ENCODE results near the gene ALG3.

ALG3 gene

DNA sequence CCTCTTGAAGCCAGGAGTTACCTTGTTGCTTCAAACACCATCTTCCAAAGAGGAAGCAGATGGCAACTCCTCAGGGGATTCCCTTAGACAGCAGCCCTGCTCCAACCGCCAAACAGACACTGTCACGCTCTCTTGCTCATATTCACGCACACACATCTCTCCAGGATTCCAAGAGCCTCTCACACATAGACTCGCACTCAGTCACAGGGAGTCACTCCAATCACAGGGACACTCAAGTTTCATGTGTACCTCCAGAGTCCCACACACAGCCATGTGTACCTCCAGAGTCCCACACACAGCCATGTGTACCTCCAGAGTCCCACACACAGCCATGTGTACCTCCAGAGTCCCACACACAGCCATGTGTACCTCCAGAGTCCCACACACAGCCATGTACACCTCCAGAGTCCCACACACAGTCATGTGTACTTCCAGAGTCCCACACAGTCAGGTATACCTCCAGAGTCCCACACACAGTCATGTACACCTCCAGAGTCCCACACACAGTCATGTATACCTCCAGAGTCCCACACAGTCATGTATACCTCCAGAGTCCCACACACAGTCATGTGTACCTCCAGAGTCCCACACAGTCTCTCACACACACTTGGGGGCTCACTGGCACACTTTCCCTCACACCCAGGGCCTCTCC is 13.3 kb downstream of the ALG3 start:
- no peak for DNase-seq (ENCODE audit: low read depth)

- no peak for DNase-seq (ENCODE audit: low read depth)
Observed at GRCh38 chr3:184234671-184235380, 13.9 kb downstream of the ALG3 start.

GRCh38 chr3:184234224-184234623 is 14.5 kb downstream of the ALG3 start:
- peak; percentile 61 for DNase-seq (ENCODE audit: low read depth)

- DNase-seq (ENCODE audit: low read depth): no peak
Observed at GRCh38 chr3:184233127-184233843, 15.5 kb downstream of the ALG3 start.

- no peak for DNase-seq (ENCODE audit: low read depth)
Observed at GRCh38 chr3:184231671-184232070, 17.1 kb downstream of the ALG3 start.

- DNase-seq (ENCODE audit: low read depth): no peak
Observed at GRCh38 chr3:184230603-184231528, 17.9 kb downstream of the ALG3 start.

DNA sequence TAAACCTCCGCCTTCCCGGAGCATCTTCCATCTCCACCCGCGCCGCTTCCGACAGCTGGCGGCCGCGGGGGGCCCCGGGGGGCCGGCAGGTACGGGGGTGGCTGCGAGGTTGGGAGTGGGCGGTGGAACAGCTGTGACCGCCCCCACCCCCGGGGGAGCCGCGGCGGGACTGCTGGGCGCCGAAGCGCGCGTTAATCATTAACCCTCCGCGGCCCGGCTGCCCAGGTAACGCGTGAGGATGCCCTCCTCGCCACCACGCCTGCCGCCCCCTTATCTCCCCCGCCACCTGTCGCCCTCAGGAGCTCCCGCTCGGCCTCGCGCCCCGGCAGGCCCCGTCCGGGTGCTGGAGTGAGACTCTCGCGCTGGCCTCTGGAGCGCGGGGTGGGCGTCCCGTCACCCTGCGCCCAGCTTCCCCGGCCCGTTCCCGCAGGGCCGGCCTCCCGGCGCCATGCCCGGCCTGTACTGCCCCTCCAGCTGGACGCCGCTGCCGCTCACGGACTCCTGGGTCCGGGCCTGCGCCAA is 18.6 kb downstream of the ALG3 start:
- DNase-seq (ENCODE audit: low read depth): no peak

DNA sequence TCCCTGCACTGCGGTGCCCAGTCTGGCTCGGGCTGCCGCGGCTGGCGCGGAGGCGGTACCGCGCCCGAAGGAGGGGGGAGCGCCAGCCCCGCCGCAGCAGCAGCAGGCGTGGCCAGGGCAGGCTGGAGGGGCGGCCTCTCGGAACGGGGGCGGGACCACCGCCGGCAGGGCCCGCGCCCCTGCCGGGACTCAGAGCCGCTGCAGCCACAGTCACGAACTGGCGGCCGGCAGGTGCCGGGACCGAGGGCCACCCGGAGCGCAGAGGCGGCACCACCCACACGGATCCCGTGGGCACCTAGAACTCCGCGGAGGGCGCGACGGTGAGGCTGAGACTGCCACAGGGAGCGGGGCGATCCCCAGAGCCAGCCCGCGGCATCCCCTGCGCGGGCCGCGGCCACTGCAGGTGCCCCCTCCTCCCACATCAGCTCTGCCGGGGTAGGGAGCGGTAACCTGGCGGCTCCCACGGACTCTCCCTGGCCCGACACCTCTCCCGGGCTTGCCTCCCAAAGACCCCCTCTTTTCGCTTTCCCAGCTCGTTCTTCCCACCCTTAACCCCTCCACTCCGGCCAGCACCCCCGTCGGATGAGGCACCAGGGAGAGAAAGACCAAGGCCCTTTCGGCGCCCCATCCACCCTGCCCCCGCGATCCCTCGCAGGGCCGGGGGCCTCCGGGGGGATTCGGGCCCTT is 19.2 kb downstream of the ALG3 start, which contains the start of gene VWA5B2:
Gene VWA5B2, plus strand, starts transcription at position 192 of the 687 bp plus-strand sequence. CDS start 944 bp downstream, outside the sequence.
- no peak for DNase-seq (ENCODE audit: low read depth)

GRCh38 chr3:184228376-184229137 is 20.2 kb downstream of the ALG3 start:
- no peak for DNase-seq (ENCODE audit: low read depth)

GRCh38 chr3:184227481-184227935 is 21.3 kb downstream of the ALG3 start:
- no peak for DNase-seq (ENCODE audit: low read depth)

DNA sequence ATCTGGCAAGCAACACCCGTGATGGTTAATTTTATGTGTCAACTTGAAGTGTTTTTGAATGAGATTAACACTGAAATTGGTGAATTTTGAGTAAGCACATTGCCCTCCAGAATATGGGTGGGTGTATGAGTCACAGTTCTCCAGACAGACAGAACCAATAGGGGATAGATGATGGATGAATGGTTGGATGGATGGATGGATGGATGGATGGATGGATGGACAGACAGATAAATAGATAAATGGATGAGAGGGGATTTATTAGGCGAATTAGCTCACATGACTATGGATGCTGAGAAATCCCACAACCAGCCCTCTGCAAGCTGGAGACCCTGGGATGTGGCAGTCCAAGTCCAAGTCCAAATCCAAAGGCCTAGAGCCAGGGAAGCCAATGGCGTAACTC is 24.8 kb downstream of the ALG3 start:
- DNase-seq (ENCODE audit: low read depth): no peak

GRCh38 chr3:184222521-184222920 is 26.2 kb downstream of the ALG3 start:
- DNase-seq (ENCODE audit: low read depth): no peak

DNA sequence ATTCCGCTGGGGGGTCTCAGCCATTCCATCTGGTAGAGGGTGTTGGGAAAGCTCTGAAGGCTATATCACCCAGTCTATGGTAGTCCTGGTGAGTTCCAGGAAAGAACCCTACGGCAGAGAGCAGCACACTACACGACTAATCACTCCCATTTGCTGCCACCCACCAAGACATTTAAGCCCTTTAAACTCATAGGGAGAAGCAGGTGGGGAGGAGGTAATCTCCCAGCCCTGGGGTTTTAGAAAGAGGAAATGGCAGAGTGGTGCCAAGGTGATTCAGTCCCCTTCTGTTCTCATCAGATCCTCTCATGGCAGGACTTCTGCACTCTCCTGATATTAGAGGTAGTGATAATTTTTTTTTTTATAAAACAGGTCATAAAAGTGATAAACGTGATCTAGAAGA is 29.9 kb downstream of the ALG3 start:
- no peak for DNase-seq (ENCODE audit: low read depth)

GRCh38 chr3:184211718-184212117 is 37.0 kb downstream of the ALG3 start:
- DNase-seq (ENCODE audit: low read depth): no peak

DNA sequence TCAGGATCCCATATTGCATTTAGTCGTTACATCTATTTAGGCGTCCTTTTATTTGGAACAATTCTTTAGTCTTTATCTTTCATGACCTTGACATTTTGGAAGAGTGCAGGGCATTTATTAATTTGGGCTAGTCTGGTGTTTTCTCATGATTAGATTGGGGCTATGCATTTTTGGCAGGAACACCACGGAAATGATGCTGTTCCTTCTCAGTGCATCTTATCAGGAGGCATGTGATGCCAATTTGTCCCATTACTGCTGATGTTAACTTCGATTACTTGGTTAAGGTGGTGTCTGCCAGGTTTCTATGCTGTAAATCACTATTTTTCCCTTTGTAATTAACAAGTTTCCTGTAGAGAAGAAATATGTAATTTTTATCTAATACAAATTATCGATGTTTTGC is 37.5 kb downstream of the ALG3 start:
- DNase-seq (ENCODE audit: low read depth): no peak

- DNase-seq (ENCODE audit: low read depth): no peak
Observed at GRCh38 chr3:184209146-184209923, 39.4 kb downstream of the ALG3 start.

GRCh38 chr3:184203526-184203925 is 45.2 kb downstream of the ALG3 start:
- no peak for DNase-seq (ENCODE audit: low read depth)

- DNase-seq (ENCODE audit: low read depth): no peak
Observed at GRCh38 chr3:184200825-184201224, 47.9 kb downstream of the ALG3 start.

DNA sequence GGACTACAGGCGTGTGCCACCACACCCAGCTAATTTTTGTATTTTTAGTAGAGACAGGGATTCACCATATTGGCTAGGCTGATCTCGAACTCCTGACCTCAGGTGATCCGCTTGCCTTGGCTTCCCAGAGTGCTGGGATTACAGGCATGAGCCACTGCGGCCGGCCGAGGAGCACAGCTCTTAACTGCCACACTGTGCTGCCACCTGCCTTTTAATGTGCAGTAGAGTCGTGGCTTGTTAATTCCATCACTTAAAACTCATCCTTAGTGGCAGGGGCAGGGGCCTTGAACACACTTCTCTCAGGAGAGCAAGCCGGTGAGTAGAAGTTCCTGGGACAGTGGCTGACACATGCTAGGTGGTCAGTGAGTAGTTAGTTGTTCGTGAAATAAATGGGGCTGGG is 50.3 kb downstream of the ALG3 start:
- DNase-seq (ENCODE audit: low read depth): no peak
